GM19025 (cell line): ENCODE data around the gene SPDYE1.
"Not testable (repeated sequence)": the region's sequence is repeated elsewhere in the genome, so short reads cannot be mapped to it uniquely, and the experiment has no call there.

ENCODE experiments used
- ATAC-seq: cut with Tn5 transposase; IDR thresholded peaks from one replicate; pipeline ENCODE4 v1.9.1; 2021; ENCODE audit warnings: mild to moderate bottlenecking, low read depth, moderate library complexity; ENCODE audit not compliant: unreplicated experiment

Gene SPDYE1

GRCh38 chr7:43997532-43997931 lies at the start of gene SPDYE1:
Gene SPDYE1, plus strand, starts transcription at chr7:43997897. Its CDS starts 2,053 bp downstream, at chr7:43999950.
- ATAC-seq, result not testable (repeated sequence)

DNA sequence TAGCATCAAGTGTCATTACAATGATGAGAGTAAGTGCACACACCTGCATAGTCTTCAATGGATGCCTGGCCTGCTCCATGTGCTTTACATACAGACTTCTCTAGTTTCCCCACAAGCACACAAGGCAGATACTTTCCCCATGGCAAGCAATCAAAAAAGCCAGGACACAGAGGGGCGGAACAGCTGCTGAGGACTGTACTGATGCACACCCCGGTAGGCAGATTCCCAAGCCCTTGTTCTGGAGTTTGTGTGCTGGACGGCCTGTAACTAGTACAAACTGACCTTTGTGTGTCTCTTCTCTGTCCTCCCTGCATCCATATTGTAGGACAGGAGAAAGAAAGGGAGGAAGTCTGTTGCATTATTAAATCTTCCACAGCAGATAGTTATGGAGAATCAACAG lies 45.7 kb upstream of the SPDYE1 start:
- ATAC-seq, result no peak

GRCh38 chr7:43953071-43953470 lies 44.6 kb upstream of the SPDYE1 start:
- no peak for ATAC-seq

GRCh38 chr7:43954524-43955228 lies 43.0 kb upstream of the SPDYE1 start:
- ATAC-seq, result no peak

DNA sequence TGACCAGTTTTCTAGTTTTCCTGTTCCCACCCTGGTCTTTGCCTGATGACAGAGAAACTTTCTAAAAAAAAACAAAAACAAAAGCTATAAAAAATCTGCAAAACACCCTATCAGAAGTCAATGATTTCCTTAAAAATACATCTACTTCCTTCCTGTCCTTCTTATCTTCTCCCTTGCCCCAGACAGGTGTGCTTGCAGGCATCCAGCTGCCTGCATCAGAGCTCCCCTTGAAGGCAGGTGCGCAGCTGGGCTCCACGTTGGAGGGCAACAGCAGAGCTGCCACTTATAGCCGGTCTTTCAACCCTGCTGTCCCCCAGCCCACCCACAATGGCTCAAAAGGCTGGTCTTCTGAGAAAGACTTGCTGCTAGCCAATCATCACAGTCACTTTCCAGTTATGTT lies 41.7 kb upstream of the SPDYE1 start:
- ATAC-seq, result no peak

GRCh38 chr7:43960933-43961332 lies 36.8 kb upstream of the SPDYE1 start:
- ATAC-seq, result no peak

GRCh38 chr7:43966392-43966791 lies 31.3 kb upstream of the SPDYE1 start:
- not testable (repeated sequence) for ATAC-seq

DNA sequence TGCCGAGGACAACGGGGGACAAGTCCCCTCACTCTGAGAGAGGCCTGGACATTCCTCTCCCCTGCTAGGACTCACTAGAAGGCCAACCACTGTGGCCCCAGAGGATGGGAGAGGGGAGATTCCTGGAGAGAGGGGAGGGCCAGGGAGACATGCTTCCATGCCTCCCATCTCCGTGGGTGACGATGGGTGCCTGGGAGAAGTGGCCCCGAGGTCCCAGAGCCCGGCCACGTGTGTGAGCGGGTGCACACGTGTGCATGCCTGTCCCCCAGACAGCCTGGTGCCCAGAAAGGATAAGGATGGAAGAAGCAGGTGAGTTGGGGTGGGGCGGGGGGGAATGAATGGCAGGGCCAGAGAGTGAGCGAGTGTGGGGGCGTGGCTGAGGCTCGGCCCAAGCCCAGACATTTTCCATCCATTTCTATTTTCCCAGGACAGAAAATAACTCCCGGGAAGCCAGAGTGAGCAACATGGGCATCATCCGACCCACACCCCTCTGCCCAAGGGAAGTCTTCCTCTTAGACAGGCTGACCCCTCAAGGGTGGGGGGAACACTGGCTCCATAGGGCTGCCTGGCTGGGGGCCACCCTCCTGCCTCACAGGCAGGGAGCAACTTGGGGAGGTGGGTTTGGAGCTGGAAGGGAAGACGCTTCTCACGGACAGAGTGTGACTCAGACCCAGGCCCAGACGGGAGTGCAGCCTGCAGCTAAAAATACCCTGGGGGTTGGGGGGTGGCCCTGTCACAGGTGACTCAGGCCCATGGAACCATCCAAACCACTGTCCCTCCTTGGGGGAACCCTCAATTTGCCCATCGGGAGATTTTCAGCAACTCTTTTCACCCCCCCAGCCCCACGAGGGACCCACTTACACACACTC lies 29.3 kb upstream of the SPDYE1 start:
- not testable (repeated sequence) for ATAC-seq

GRCh38 chr7:43969586-43969985 lies 28.1 kb upstream of the SPDYE1 start:
- ATAC-seq, result not testable (repeated sequence)

DNA sequence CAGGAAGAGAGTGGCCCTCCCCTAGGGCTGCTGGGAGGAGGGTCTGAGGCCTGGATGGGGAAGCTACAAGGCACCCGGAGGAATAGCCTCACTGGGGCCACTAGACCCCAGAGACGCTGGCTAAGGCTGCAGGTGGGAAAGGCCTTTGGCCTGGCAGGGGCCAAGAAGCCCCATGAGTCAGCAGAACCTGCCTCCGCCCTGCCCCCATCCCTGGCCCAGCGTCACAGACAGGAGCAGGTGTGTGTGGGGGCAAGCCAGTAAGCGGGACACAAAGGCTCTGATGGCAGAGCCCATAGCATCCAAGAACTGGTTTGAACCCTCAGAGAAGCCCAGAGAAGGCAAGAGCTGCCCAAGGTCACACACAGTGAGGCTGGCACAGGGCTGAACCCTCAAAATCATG lies 27.0 kb upstream of the SPDYE1 start:
- not testable (repeated sequence) for ATAC-seq

GRCh38 chr7:43974033-43974573 lies 23.6 kb upstream of the SPDYE1 start:
- not testable (repeated sequence) for ATAC-seq

DNA sequence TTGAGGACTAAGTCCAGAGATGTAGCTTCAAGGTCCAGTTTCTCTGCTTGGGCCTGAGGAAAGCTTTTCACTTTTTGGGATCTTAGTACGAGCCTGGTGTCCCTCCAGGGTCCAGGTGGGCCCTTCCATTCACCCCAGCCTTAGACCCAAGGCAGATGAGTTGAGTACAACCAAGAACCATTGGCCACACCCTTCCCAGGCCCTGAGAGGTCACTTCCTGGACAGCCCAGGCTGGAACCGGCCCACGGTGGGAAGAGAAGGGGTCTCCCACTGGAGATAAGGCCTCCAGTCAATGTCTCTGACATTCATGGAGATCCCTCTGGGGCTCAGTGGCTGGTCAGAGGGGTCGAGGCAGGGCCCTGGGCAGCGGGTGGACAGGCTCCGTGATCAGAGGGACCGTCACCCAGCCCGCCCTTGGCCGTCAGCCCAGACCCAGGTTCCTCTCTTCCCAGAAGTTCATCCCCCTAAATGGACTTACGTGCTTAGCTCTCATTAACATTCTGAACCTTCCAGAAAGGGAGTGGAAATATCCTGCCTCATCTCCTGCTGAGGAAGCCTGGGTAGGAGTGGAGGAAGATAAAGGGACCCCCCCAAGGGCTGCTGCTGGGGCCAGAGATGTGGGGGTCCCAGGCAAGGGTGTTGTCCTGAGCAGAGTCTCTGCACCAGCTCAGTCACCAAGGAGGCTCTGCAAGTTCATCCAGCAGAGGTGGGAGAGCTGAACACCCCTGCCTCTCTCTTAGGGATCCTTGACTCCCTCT lies 22.8 kb upstream of the SPDYE1 start:
- ATAC-seq, result not testable (repeated sequence)

DNA sequence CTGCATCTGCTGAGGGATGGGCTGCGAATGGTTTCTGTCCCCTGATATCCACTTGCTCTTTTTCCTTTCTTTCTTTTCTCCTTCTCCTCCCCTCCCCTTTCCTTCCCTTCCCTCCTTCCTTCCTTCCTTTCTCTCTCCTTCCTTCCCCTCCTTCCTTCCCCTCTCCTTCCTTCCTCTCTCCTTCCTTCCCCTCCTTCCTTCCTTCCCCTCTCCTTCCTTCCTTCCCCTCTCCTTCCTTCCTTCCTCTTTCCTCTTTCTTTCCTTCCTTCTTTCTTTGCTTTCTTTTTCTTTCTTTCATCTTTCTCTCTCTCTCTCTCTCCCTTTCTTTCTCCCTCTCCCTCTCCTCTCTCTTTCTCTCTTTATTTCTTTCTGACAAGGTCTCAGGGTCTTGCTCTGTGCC lies 20.2 kb upstream of the SPDYE1 start:
- ATAC-seq, result no peak

DNA sequence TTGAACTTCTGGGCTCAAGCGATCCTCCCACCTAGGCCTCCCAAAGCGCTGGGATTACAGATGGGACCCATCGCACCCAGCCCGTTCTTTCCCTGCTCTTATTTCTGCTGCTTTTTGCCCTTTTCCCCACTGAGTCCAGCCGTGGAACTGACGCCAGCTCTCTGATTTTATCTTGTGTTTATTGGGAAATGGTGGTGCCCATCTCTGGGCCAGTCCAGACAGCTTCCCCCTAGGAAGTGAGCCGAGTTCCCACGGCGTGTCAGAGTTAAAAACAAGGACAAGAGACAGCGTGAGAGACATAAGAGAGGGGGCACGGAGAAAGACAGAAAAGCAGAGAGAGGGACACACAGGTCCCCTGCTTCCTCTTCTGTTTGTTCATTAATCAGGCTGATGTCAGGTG lies 19.6 kb upstream of the SPDYE1 start:
- not testable (repeated sequence) for ATAC-seq

DNA sequence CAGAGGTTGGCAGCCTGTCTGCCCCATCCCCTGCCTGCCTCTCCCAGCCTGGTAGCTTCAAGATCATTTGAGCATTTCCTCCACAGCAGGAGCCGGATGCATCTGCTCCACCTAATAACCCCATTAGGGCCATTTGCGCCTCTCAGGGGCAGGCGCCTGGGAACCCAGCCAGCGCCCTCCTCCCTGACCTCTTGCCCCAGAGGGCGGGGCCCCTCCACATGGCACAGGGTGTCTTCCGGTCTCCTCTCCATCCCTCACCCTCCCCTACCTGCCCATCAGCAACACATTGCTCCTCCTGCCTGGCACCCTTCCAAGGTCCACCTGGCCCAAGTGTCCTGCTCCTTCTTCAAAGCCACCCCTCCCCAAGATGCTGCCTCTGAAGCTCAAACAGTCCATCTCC lies 14.8 kb upstream of the SPDYE1 start:
- not testable (repeated sequence) for ATAC-seq

GRCh38 chr7:43983736-43984135 lies 14.0 kb upstream of the SPDYE1 start:
- ATAC-seq, result not testable (repeated sequence)

- ATAC-seq, result peak; percentile 78
Observed at GRCh38 chr7:43985904-43986864, 11.5 kb upstream of the SPDYE1 start.

GRCh38 chr7:43987476-43987875 lies 10.2 kb upstream of the SPDYE1 start:
- not testable (repeated sequence) for ATAC-seq

GRCh38 chr7:43990011-43990585 lies 7.6 kb upstream of the SPDYE1 start:
- not testable (repeated sequence) for ATAC-seq
